ENCODE measurements around the gene CPEB3.

- TF ChIP-seq POLR2AphosphoS5 (IDR thresholded peaks at IDR 0.05; ENCODE audit: low read depth, low read length) (no peak), TAF1 (IDR thresholded peaks at IDR 0.05; ENCODE audit: borderline replicate concordance, insufficient read depth, low read length) (no peak), SIN3A (IDR thresholded peaks at IDR 0.05; ENCODE audit: borderline replicate concordance, insufficient read depth, low read length) (no peak), REST (IDR thresholded peaks at IDR 0.05; ENCODE audit: insufficient read depth in 1 of 2, low read depth in 2 of 2, low read length in 2 of 2) (no peak)
Measured at GRCh38 chr10:92011560-92012214, 279.2 kb downstream of the CPEB3 start.
